ENCODE measurements around the gene PHF2. TPM values are rescaled to one million over a fixed set of nuclear protein-coding genes. Genes with fewer than 3 reads are reported as not detected.
A peak's percentile ranks its signal among the peaks of the same experiment; 100 is the strongest.

Gene PHF2
- total RNA-seq, 1 experiment from 2014 or later: 16.7 TPM

GRCh38 chr9:93586290-93587057 is 10.1 kb downstream of the PHF2 start:
- DNase-seq (ENCODE audit: low read depth): no peak

- no peak for DNase-seq (ENCODE audit: low read depth)
These were observed 10.9 kb downstream of the PHF2 start for GRCh38 chr9:93587284-93587650.

- no peak for DNase-seq (ENCODE audit: low read depth)
These were observed 11.4 kb downstream of the PHF2 start for GRCh38 chr9:93587651-93588347.

GRCh38 chr9:93588641-93589609 is 12.5 kb downstream of the PHF2 start:
- peak; percentile 54 for DNase-seq (ENCODE audit: low read depth)

GRCh38 chr9:93589688-93590087 is 13.3 kb downstream of the PHF2 start:
- DNase-seq (ENCODE audit: low read depth): peak; percentile 36

- no peak for DNase-seq (ENCODE audit: low read depth)
These were observed 14.3 kb downstream of the PHF2 start for GRCh38 chr9:93590609-93591234.

- DNase-seq (ENCODE audit: low read depth): no peak
These were observed 15.1 kb downstream of the PHF2 start for GRCh38 chr9:93591301-93592007.

- no peak for DNase-seq (ENCODE audit: low read depth)
These were observed 15.7 kb downstream of the PHF2 start for GRCh38 chr9:93592008-93592642.

- no peak for DNase-seq (ENCODE audit: low read depth)
These were observed 16.2 kb downstream of the PHF2 start for GRCh38 chr9:93592643-93593021.

GRCh38 chr9:93593144-93593658 is 16.8 kb downstream of the PHF2 start:
- DNase-seq (ENCODE audit: low read depth): no peak

GRCh38 chr9:93594041-93594756 is 17.8 kb downstream of the PHF2 start:
- no peak for DNase-seq (ENCODE audit: low read depth)

GRCh38 chr9:93595461-93595860 is 19.1 kb downstream of the PHF2 start:
- no peak for DNase-seq (ENCODE audit: low read depth)

GRCh38 chr9:93595861-93596365 is 19.5 kb downstream of the PHF2 start:
- DNase-seq (ENCODE audit: low read depth): no peak

- DNase-seq (ENCODE audit: low read depth): no peak
These were observed 20.0 kb downstream of the PHF2 start for GRCh38 chr9:93596399-93596798.

- DNase-seq (ENCODE audit: low read depth): no peak
These were observed 20.8 kb downstream of the PHF2 start for GRCh38 chr9:93597142-93597706.

GRCh38 chr9:93597871-93598646 is 21.7 kb downstream of the PHF2 start:
- no peak for DNase-seq (ENCODE audit: low read depth)

- DNase-seq (ENCODE audit: low read depth): no peak
These were observed 22.4 kb downstream of the PHF2 start for GRCh38 chr9:93598647-93599241.
